ENCODE results near the gene TMEM247. TPM values are rescaled to one million over a fixed set of nuclear protein-coding genes. Genes with fewer than 3 reads are reported as not detected.

Gene TMEM247
- total and polyA plus RNA-seq, 2 donors (not counting 3 experiments of a cell fraction or from before 2014, with no cell fraction given): not detected

DNA sequence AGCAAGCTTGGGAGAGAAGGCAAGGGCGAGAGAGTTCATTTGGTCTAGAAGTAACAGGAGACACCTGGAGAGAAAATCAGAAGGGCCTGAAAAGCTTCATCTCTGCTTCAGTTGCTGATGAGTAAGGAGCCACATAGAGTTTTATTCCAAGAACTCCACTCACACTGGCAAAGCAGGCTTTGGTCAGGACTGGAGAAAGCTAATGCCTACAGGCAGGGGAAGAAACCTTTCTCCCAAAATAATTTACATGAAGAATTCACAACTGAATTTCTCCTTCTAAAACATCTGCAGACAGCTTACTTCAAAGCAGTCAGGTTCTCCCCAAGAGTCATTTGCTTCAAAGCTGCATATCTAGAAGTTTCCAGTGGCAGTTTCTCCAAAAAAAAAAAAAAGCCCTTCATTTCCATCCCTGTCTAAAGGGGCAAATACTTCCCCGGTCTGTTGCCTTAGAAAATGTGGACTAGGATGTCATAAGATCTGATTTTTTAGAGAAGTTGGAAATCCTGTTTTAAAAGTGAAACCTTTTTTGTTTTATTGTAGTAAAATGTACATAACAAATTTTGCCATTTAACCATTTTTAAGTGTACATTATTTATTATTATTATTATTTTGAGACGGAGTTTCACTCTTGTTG, 46.3 kb downstream of the TMEM247 start:
- Histone ChIP-seq H3K4me3 (replicated peaks in 1 of 3; ENCODE audit: insufficient read depth in 1 of 3, low read depth in 1 of 3, low read length in 3 of 3) (no peak overlapping the region), H3K9me1 (replicated peaks; ENCODE audit: control insufficient read depth, extremely low read depth, insufficient read depth, low read length) (no peaks in the 10 kb centered on the region), H3K9ac (replicated peaks; ENCODE audit: extremely low read depth, insufficient read depth, low read length) (no peak overlapping the region), H3K79me2 (ENCODE audit: control insufficient read depth, insufficient read depth, low read length) (no peaks in the 10 kb centered on the region), H3K36me3 (ENCODE audit: control insufficient read depth in 2 of 2, extremely low read depth in 1 of 2, insufficient read depth in 2 of 2, low read length in 2 of 2) (no peaks in the 10 kb centered on the region), H4K20me1 (replicated peaks; ENCODE audit: control insufficient read depth, extremely low read depth, insufficient read depth, low read length) (no peaks in the 10 kb centered on the region), H3K9me3 (replicated peaks; ENCODE audit: control insufficient read depth, insufficient read depth, low read length) (no peaks in the 10 kb centered on the region), H2AFZ (ENCODE audit: low read depth, low read length) (no peak overlapping the region), H3K27ac (ENCODE audit: insufficient read depth, low read depth, low read length) (no peak overlapping the region), H3K4me1 (ENCODE audit: control insufficient read depth, extremely low read depth, insufficient read depth, low read length) (no peaks in the 10 kb centered on the region), H3K4me2 (ENCODE audit: insufficient read depth, low read length) (no peak overlapping the region), H3K27me3 (ENCODE audit: control insufficient read depth in 2 of 2, insufficient read depth in 2 of 2, low read length in 2 of 2) (no peaks in the 10 kb centered on the region)
- ChIA-PET POLR2A (no interaction called here), CTCF (interaction anchor here (0.7 to 0.9 kb wide), 2 partner anchors 12 to 20 kb away, joined by 4 to 7 read pairs; no protein-coding TSS in a partner anchor)
- DNase-seq (ENCODE audit: low read depth, low spot score): no peak
- TF ChIP-seq MYC (IDR thresholded peaks at IDR 0.05; ENCODE audit: low read depth, low read length) (no peak), EZH2 (IDR thresholded peaks at IDR 0.05; ENCODE audit: borderline replicate concordance, low read depth, low read length, severe bottlenecking) (no peak), GATA2 (IDR thresholded peaks at IDR 0.05; ENCODE audit: insufficient read depth, insufficient read length, low read depth, low read length) (no peak), JUN (IDR thresholded peaks at IDR 0.05; ENCODE audit: borderline replicate concordance, insufficient read depth, insufficient read length, low read depth) (no peak), FOS (IDR thresholded peaks at IDR 0.05; ENCODE audit: borderline replicate concordance, insufficient read depth, low read length) (no peak), POLR2A (IDR thresholded peaks at IDR 0.05; ENCODE audit: low read depth, low read length) (no peak), POLR2AphosphoS5 (IDR thresholded peaks at IDR 0.05; ENCODE audit: insufficient read depth, low read depth, low read length) (no peak)
- TF ChIP-seq, protein P1, sequence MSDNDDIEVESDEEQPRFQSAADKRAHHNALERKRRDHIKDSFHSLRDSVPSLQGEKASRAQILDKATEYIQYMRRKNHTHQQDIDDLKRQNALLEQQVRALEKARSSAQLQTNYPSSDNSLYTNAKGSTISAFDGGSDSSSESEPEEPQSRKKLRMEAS (IDR thresholded peaks at IDR 0.05; ENCODE audit: insufficient read depth, insufficient read length): no peak
- TF ChIP-seq, protein P2, sequence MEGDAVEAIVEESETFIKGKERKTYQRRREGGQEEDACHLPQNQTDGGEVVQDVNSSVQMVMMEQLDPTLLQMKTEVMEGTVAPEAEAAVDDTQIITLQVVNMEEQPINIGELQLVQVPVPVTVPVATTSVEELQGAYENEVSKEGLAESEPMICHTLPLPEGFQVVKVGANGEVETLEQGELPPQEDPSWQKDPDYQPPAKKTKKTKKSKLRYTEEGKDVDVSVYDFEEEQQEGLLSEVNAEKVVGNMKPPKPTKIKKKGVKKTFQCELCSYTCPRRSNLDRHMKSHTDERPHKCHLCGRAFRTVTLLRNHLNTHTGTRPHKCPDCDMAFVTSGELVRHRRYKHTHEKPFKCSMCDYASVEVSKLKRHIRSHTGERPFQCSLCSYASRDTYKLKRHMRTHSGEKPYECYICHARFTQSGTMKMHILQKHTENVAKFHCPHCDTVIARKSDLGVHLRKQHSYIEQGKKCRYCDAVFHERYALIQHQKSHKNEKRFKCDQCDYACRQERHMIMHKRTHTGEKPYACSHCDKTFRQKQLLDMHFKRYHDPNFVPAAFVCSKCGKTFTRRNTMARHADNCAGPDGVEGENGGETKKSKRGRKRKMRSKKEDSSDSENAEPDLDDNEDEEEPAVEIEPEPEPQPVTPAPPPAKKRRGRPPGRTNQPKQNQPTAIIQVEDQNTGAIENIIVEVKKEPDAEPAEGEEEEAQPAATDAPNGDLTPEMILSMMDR (IDR thresholded peaks at IDR 0.05; ENCODE audit: extremely low read depth in 1 of 2, insufficient read depth in 1 of 2, low read depth in 1 of 2, low read length in 2 of 2): no peak
- no peak for FAIRE-seq
- no TSS peak for BruUV-seq (replicated peaks)
- dilution Hi-C loops (cut with MboI; ENCODE audit: extremely low pct_ligation_motif_present, low sequenced_read_pairs) (no loop called here), intact Hi-C loops (cut with micrococcal nuclease) (no loop called here)
